H9 (cell line): Measurements from ENCODE around the gene NFASC. TPM values are rescaled to one million over a fixed set of nuclear protein-coding genes. Genes with fewer than 3 reads are reported as not detected.

Source experiments
- DNase-seq: peaks from one replicate; pipeline ENCODE4 v3.0.0-alpha.2; 2017
- H2AFZ ChIP-seq: one replicate; pipeline ENCODE4 v1.6.1; 2013; ENCODE audit warnings: mild to moderate bottlenecking, low read length, control low read depth, moderate library complexity
- H2AK5ac ChIP-seq: 2 replicates; pipeline ENCODE4 v1.6.1; 2013; ENCODE audit warnings: low read length, control low read depth, mixed read lengths; ENCODE audit not compliant: insufficient read length
- H2BK120ac ChIP-seq: one replicate; pipeline ENCODE4 v1.6.1; 2013; ENCODE audit warnings: low read depth, mild to moderate bottlenecking, low read length, control low read depth, inconsistent platforms; ENCODE audit not compliant: poor library complexity, severe bottlenecking
- H2BK12ac ChIP-seq: 2 replicates; pipeline ENCODE4 v1.6.1; 2013; ENCODE audit warnings: low read length, control low read depth, mixed read lengths, low read depth; ENCODE audit not compliant: insufficient read length
- H2BK15ac ChIP-seq: 2 replicates; pipeline ENCODE4 v1.6.1; 2013; ENCODE audit warnings: low read depth, low read length, control low read depth
- H2BK20ac ChIP-seq: one replicate; pipeline ENCODE4 v1.6.1; 2013; ENCODE audit warnings: low read depth, mild to moderate bottlenecking, low read length, control low read depth, inconsistent platforms; ENCODE audit not compliant: poor library complexity, severe bottlenecking
- H2BK5ac ChIP-seq: 2 replicates; pipeline ENCODE4 v1.6.1; 2013; ENCODE audit warnings: low read length, control low read depth, mixed read lengths; ENCODE audit not compliant: insufficient read length
- H3K14ac ChIP-seq: 2 replicates; pipeline ENCODE4 v1.6.1; 2013; ENCODE audit warnings: low read length, control low read depth; ENCODE audit not compliant: insufficient read depth
- H3K18ac ChIP-seq: 2 replicates; pipeline ENCODE4 v1.6.1; 2013; ENCODE audit warnings: low read depth, mild to moderate bottlenecking, mixed read lengths, low read length, control low read depth; ENCODE audit not compliant: insufficient read length
- H3K23ac ChIP-seq: 2 replicates; pipeline ENCODE4 v1.6.1; 2013; ENCODE audit warnings: low read length, control low read depth, mixed read lengths, low read depth; ENCODE audit not compliant: insufficient read length
- H3K23me2 ChIP-seq: 2 replicates; pipeline ENCODE4 v1.6.1; 2013; ENCODE audit warnings: low read depth, mild to moderate bottlenecking, mixed read lengths, low read length, control low read depth; ENCODE audit not compliant: insufficient read length, poor library complexity, severe bottlenecking
- H3K27ac ChIP-seq: 2 replicates; pipeline ENCODE4 v1.5.1; 2013; ENCODE audit warnings: low read length, control low read depth, mixed read lengths, low read depth; ENCODE audit not compliant: insufficient read length
- H3K27me3 ChIP-seq: 2 replicates; pipeline ENCODE4 v1.6.1; 2013; ENCODE audit warnings: low read length, control low read depth, inconsistent platforms; ENCODE audit not compliant: insufficient read depth
- H3K4ac ChIP-seq: 2 replicates; pipeline ENCODE4 v1.6.1; 2013; ENCODE audit warnings: low read depth, mild to moderate bottlenecking, control low read depth, inconsistent platforms, low read length, moderate library complexity
- H3K4me1 ChIP-seq: 2 replicates; pipeline ENCODE4 v1.6.1; 2013; ENCODE audit warnings: low read length, control low read depth, inconsistent platforms; ENCODE audit not compliant: insufficient read depth
- H3K4me2 ChIP-seq: 2 replicates; pipeline ENCODE4 v1.6.1; 2013; ENCODE audit warnings: low read length, control low read depth, mixed read lengths; ENCODE audit not compliant: insufficient read length, insufficient read depth
- H3K56ac ChIP-seq: 2 replicates; pipeline ENCODE4 v1.6.1; 2013; ENCODE audit warnings: low read depth, mild to moderate bottlenecking, mixed read lengths, low read length, control low read depth; ENCODE audit not compliant: insufficient read length
- H3K79me1 ChIP-seq: 2 replicates; pipeline ENCODE4 v1.6.1; 2013; ENCODE audit warnings: low read depth, mild to moderate bottlenecking, moderate library complexity, low read length, control low read depth, inconsistent platforms; ENCODE audit not compliant: insufficient read depth, poor library complexity, severe bottlenecking
- H3K79me2 ChIP-seq: 2 replicates; pipeline ENCODE4 v1.6.1; 2013; ENCODE audit warnings: low read length, control low read depth, inconsistent platforms; ENCODE audit not compliant: insufficient read depth
- H3K9ac ChIP-seq: 2 replicates; pipeline ENCODE4 v1.6.1; 2013; ENCODE audit warnings: low read length, control low read depth, mixed read lengths; ENCODE audit not compliant: insufficient read length; ENCODE audit errors: extremely low read depth
- H3K9me3 ChIP-seq: one replicate; pipeline ENCODE4 v1.6.1; 2013; ENCODE audit warnings: low read depth, low read length, inconsistent platforms; ENCODE audit not compliant: control insufficient read depth
- H3T11ph ChIP-seq: one replicate; pipeline ENCODE4 v1.6.1; 2013; ENCODE audit warnings: mild to moderate bottlenecking, low read length, control low read depth, inconsistent platforms
- H4K20me1 ChIP-seq: one replicate; pipeline ENCODE4 v1.6.1; 2013; ENCODE audit not compliant: control insufficient read depth, insufficient read length, insufficient read depth
- H4K5ac ChIP-seq: 2 replicates; pipeline ENCODE4 v1.6.1; 2013; ENCODE audit warnings: low read depth, mild to moderate bottlenecking, mixed read lengths, low read length, control low read depth; ENCODE audit not compliant: insufficient read length
- H4K8ac ChIP-seq: replicated peaks from 2 replicates; pipeline ENCODE4 v1.6.1; 2013; ENCODE audit warnings: low read length, control low read depth, mixed read lengths, low read depth; ENCODE audit not compliant: insufficient read length
- H4K91ac ChIP-seq: 2 replicates; pipeline ENCODE4 v1.6.1; 2013; ENCODE audit warnings: low read depth, mild to moderate bottlenecking, moderate library complexity, mixed read lengths, low read length, control low read depth; ENCODE audit not compliant: insufficient read length
- H3K27ac Mint-ChIP-seq, 3 experiments: 2 replicates in 2 of 3; 3 replicates in 1 of 3; pipeline ENCODE4 v1.8.0; 2020 to 2021; ENCODE audit warnings: mixed read lengths in 3 of 3, mild to moderate bottlenecking in 1 of 3, moderate library complexity in 1 of 3
- H3K27me3 Mint-ChIP-seq: 2 replicates; pipeline ENCODE4 v1.8.0; 2021; ENCODE audit warnings: low read depth, mild to moderate bottlenecking, moderate library complexity, mixed read lengths
- H3K36me3 Mint-ChIP-seq, 3 experiments: 2 replicates in 2 of 3; 3 replicates in 1 of 3; pipeline ENCODE4 v1.8.0; 2020 to 2021; ENCODE audit warnings: low read depth in 3 of 3, mixed read lengths in 3 of 3; ENCODE audit not compliant: insufficient read depth in 1 of 3
- H3K4me1 Mint-ChIP-seq, 2 experiments: 2 replicates each; pipeline ENCODE4 v1.8.0; 2020; ENCODE audit warnings: mixed read lengths in 2 of 2
- H3K4me3 Mint-ChIP-seq, 2 experiments: 2 replicates in 1 of 2; 3 replicates in 1 of 2; pipeline ENCODE4 v1.8.0; 2020 to 2021; ENCODE audit warnings: mild to moderate bottlenecking in 2 of 2, mixed read lengths in 2 of 2, moderate library complexity in 1 of 2
- H3K9me3 Mint-ChIP-seq, 2 experiments: 2 replicates in 1 of 2; 3 replicates in 1 of 2; pipeline ENCODE4 v1.8.0; 2020; ENCODE audit warnings: mild to moderate bottlenecking in 2 of 2, mixed read lengths in 2 of 2, moderate library complexity in 1 of 2
- WGBS: extraction: QIAGEN DNeasy Blood & Tissue Kit; methylation state at CpG from one replicate; pipeline ENCODE4 v1.1.7; 2013; ENCODE audit warnings: missing lambda C conversion rate, low lambda C conversion rate, mixed read lengths; ENCODE audit not compliant: insufficient read length; ENCODE audit errors: extremely low coverage; 5-methylcytosine and 5-hydroxymethylcytosine counted together
- total RNA-seq: library from RNA; stranded (reverse); gene quantifications from 2 replicates; pipeline ENCODE4 v1.2.1, GENCODE V29; 2021
- TF ChIP-seq, protein P1 (sequence below): fragments of 200-600 bp; sonication (generic); conservative IDR thresholded peaks from 3 replicates; pipeline ENCODE4 v1.8.0; 2021; ENCODE audit warnings: antibody characterized with exemption, mild to moderate bottlenecking

The NFASC gene
- total RNA-seq, 1 experiment from 2014 or later = 5.0 TPM

- Histone ChIP-seq H4K91ac (no peak overlapping the region), H2AK5ac (no peak overlapping the region), H2BK20ac (no peak overlapping the region), H3K9ac (no peak overlapping the region), H2BK15ac (no peak overlapping the region), H2AFZ (no peak overlapping the region), H3K27me3 (no peaks in the 10 kb centered on the region), H3K18ac (no peak overlapping the region), H3K23ac (no peak overlapping the region), H4K20me1 (no peaks in the 10 kb centered on the region), H3K4ac (no peak overlapping the region), H3K79me1 (no peaks in the 10 kb centered on the region), H3T11ph (no peak overlapping the region), H3K27ac (no peak overlapping the region), H3K14ac (no peak overlapping the region), H3K4me1 (peaks cover 8% of the 10 kb centered on the region; the same call in 1 of the 2 replicates), H4K8ac (no peak overlapping the region), H3K79me2 (no peaks in the 10 kb centered on the region), H3K4me2 (no peak overlapping the region), H2BK12ac (no peak overlapping the region), H4K5ac (no peak overlapping the region), H3K9me3 (no peaks in the 10 kb centered on the region), H2BK5ac (no peak overlapping the region), H2BK120ac (no peak overlapping the region), H3K23me2 (no peaks in the 10 kb centered on the region), H3K56ac (no peak overlapping the region)
- H3K4me1 Mint-ChIP-seq = peaks cover 29 to 35% of the 10 kb centered on the region in 2 experiments
- H3K36me3 Mint-ChIP-seq = no peaks in the 10 kb centered on the region; a peak in 2 of 7 replicates
- no peaks in the 10 kb centered on the region; a peak in 1 of 5 replicates for H3K9me3 Mint-ChIP-seq
- DNase-seq = no peak
- no CpG with 5 or more reads among the region's 6 CpGs for WGBS
- H3K27ac Mint-ChIP-seq = no peak overlapping the region
- no peak overlapping the region for H3K4me3 Mint-ChIP-seq
- TF ChIP-seq, protein P1, sequence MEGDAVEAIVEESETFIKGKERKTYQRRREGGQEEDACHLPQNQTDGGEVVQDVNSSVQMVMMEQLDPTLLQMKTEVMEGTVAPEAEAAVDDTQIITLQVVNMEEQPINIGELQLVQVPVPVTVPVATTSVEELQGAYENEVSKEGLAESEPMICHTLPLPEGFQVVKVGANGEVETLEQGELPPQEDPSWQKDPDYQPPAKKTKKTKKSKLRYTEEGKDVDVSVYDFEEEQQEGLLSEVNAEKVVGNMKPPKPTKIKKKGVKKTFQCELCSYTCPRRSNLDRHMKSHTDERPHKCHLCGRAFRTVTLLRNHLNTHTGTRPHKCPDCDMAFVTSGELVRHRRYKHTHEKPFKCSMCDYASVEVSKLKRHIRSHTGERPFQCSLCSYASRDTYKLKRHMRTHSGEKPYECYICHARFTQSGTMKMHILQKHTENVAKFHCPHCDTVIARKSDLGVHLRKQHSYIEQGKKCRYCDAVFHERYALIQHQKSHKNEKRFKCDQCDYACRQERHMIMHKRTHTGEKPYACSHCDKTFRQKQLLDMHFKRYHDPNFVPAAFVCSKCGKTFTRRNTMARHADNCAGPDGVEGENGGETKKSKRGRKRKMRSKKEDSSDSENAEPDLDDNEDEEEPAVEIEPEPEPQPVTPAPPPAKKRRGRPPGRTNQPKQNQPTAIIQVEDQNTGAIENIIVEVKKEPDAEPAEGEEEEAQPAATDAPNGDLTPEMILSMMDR = no peak
- H3K27me3 Mint-ChIP-seq = no peaks in the 10 kb centered on the region
Measured at GRCh38 chr1:204872262-204872881, 1.7 kb downstream of the NFASC start.
